Measurements from ENCODE around the gene CNTN5.
"Not testable (repeated sequence)": the region's sequence is repeated elsewhere in the genome, so short reads cannot be mapped to it uniquely, and the experiment has no call there.

Gene CNTN5

GRCh38 chr11:99814738-99815137 lies 794.0 kb downstream of the CNTN5 start:
- no peak overlapping the region for H3K4me3 ChIP-seq (ENCODE audit: low read length)
- no peak for TF ChIP-seq CTCF (conservative IDR thresholded peaks at IDR 0.05; ENCODE audit: low read length)
- DNase-seq (ENCODE audit: low read depth), result no peak

DNA sequence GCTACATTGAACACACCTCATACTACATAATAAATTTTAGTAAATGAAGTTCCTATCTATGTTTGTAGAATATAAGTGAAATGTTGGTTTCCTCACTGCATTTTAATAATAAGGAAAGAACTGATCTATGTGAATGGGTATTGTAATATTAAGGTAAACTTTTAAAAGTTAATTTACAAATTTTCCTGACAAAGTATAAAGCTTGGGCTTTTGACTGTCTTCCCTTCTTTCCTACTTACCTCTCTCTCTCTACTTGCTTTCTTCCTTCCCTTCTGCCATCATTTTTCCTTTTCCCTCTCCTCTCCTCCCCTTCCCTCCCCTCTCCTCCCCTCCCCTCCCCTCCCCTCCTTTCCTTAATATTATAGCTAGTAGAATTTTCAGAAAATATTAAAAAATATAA lies 798.2 kb downstream of the CNTN5 start:
- no peak for TF ChIP-seq CTCF (conservative IDR thresholded peaks at IDR 0.05; ENCODE audit: low read length)
- no peak overlapping the region for H3K4me3 ChIP-seq (ENCODE audit: low read length)
- DNase-seq (ENCODE audit: low read depth), result no peak

GRCh38 chr11:99822846-99823565 lies 802.3 kb downstream of the CNTN5 start:
- no peak for DNase-seq (ENCODE audit: low read depth)
- no peak for TF ChIP-seq CTCF (conservative IDR thresholded peaks at IDR 0.05; ENCODE audit: low read length)

DNA sequence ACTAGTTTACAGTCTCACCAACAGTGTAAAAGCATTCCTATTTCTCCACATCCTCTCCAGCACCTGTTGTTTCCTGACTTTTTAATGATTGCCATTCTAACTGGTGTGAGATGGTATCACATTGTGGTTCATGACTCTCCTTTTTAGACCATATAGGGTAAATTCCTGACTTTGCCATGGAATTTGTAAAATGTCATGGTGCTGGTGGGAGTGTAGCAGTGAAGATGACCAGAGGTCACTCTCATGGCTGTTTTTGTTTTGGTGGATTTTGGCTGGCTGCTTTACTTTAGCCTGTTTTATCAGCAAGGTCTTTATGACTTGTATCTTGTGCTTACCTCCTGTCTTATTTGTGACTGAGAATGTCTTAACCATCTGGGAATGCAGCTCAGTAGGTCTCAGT lies 816.0 kb downstream of the CNTN5 start:
- not testable (repeated sequence) for DNase-seq (ENCODE audit: low read depth); H3K4me3 ChIP-seq (ENCODE audit: low read length)

More at GRCh38 chr11:99822846-99823565, 802.3 kb downstream of the CNTN5 start:
- no peak overlapping the region for H3K4me3 ChIP-seq (ENCODE audit: low read length)

DNA sequence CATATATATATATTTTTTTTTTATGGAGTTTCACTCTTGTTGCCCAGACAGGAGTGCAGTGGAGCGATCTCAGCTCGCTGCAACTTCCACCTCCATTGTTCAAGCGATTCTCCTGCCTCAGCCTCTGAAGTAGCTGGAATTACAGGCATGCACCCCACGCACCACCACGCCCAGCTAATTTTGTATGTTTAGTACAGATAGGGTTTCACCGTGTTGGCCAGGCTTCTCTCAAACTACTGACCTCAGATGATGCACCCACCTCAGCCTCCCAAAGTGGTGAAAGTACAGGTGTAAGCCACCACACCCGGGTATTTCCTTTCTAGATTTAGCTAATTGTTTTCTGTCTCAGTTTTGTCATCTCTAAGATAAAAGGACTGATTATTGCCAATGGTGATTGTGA lies 821.1 kb downstream of the CNTN5 start:
- no peak overlapping the region for H3K4me3 ChIP-seq (ENCODE audit: low read length)
- no peak for TF ChIP-seq CTCF (conservative IDR thresholded peaks at IDR 0.05; ENCODE audit: low read length)
- no peak for DNase-seq (ENCODE audit: low read depth)

DNA sequence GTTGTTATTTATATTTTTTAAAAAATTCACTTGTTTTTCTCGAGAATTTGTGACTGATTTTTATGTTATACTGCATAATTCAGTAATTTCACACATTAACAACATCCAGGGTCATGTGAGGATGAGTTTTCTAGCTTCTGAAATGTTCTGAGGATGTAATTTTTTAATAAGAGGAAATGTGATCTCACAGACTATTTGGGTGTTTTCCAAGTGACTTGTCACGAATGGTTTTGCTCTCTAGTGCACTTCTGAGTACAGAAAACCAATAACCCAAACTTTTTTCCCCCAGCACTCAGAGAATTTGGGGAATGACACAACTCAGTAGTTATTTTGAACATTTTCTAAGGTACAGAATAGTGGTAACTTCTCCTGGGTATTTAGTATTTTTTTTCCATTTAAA lies 845.2 kb downstream of the CNTN5 start:
- H3K4me3 ChIP-seq (ENCODE audit: low read length), result no peak overlapping the region
- no peak for DNase-seq (ENCODE audit: low read depth)
- TF ChIP-seq CTCF (conservative IDR thresholded peaks at IDR 0.05; ENCODE audit: low read length), result no peak

DNA sequence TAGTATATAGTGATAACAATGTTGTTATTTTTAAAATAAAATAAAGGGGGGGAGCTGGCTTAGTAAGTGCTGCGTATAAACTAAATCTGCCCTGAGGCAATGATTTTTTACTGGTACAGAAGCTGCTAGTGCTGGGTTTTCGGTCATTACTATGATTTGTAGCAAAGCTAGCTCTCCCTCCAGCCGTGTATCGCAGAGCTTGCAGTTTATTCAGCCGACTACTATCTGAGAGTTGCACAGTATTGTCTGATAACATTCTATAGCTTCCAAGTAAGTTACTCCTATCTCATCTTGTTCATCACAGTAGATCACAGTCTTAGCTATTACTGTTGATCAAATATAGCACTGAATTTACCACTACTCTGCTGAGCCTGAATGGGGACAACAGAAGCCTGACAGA lies 860.9 kb downstream of the CNTN5 start:
- no peak for DNase-seq (ENCODE audit: low read depth)
- H3K4me3 ChIP-seq (ENCODE audit: low read length), result no peak overlapping the region
- TF ChIP-seq CTCF (conservative IDR thresholded peaks at IDR 0.05; ENCODE audit: low read length), result no peak

All from AG10803 (cell line).